Right lobe of liver (tissue), 6 donors: ENCODE results near the gene MFRP. TPM values are rescaled to one million over a fixed set of nuclear protein-coding genes. Genes with fewer than 3 reads are reported as not detected.

Source experiments
- ATAC-seq, 4 donors: fragments of 200-7000 bp; cut with Tn5 transposase; one replicate each; pipeline ENCODE4 v1.9.1; 2020; ENCODE audit warnings: mild to moderate bottlenecking in 4 of 4, moderate library complexity in 4 of 4
- DNase-seq, 3 donors: peaks; one replicate each; pipeline ENCODE4 v3.0.0-alpha.2; 2020
- H3K27ac ChIP-seq, 3 donors: fragments of 200-600 bp; one replicate each; pipeline ENCODE4 v1.8.0; 2022
- H3K27me3 ChIP-seq, 2 donors: fragments of 200-600 bp; one replicate each; pipeline ENCODE4 v1.8.0; 2022
- H3K36me3 ChIP-seq, 4 donors: fragments of 200-600 bp; sonication (generic) in 1 of 4; one replicate each; pipeline versions ENCODE4 v1.5.1 to v1.8.0; 2017 to 2022; ENCODE audit warnings: control low read depth in 1 of 4
- H3K4me1 ChIP-seq, 4 donors: fragments of 200-600 bp; sonication (generic) in 1 of 4; one replicate each; pipeline versions ENCODE4 v1.5.1 to v1.8.0; 2017 to 2022; ENCODE audit warnings: control low read depth in 1 of 4
- H3K4me3 ChIP-seq, 3 donors: fragments of 200-600 bp; one replicate each; pipeline ENCODE4 v1.8.0; 2022
- H3K9me3 ChIP-seq, 4 donors: fragments of 200-600 bp; sonication (generic) in 1 of 4; one replicate each; pipeline versions ENCODE4 v1.5.1 to v1.8.0; 2017 to 2022; ENCODE audit warnings: control low read depth in 1 of 4
- CTCF ChIP-seq, 4 donors: fragments of 200-600 bp in 3 of 4; fragments of 450-650 bp in 1 of 4; IDR thresholded peaks; one replicate each; pipeline versions ENCODE4 v1.5.1 to v1.8.0; 2016 to 2022; ENCODE audit warnings: antibody characterized with exemption in 4 of 4, mild to moderate bottlenecking in 2 of 4
- POLR2A ChIP-seq: fragments of 450-650 bp; IDR thresholded peaks from one replicate; pipeline ENCODE4 v1.6.1; 2017; ENCODE audit warnings: antibody characterized with exemption, mild to moderate bottlenecking
- WGBS: methylation state at CpG from one replicate; pipeline ENCODE4 v1.1.6; 2018; ENCODE audit warnings: low coverage, low lambda C conversion rate; ENCODE audit not compliant: insufficient coverage; ENCODE audit errors: missing lambda C conversion rate; 5-methylcytosine and 5-hydroxymethylcytosine counted together
- intact Hi-C, 2 donors: fragments of 100-400 bp; cut with DNase I; formaldehyde crosslinking; loops; one replicate each; pipeline versions ENCODE4 v1.11.2 to v1.14.1; 2022
- total RNA-seq, 6 experiments: library from RNA; depleted of rRNA in 2 of 6; stranded (reverse); fragments of >200 nt in 2 of 6; fragmentation: NEBNext Ultra II Directional in 3 of 6; extraction: Animal tissue kit (Norgen Biotek cat#: 25700) in 3 of 6; gene quantifications; one replicate each; pipeline versions ENCODE4 v1.1.0 to v1.2.4, GENCODE V29; 2016 to 2023
- donor health status: DM: no; HTN: yes; CAD: no.
- donor health status: DM: no; HTN: no; CAD: no.
- donor health status: DM: no; HTN: no; CAD: no.
- donor health status: DM: no; HTN: yes; CAD: no.
- donor health status: DM: no; HTN: yes; CAD: no.

The MFRP gene
- total RNA-seq, 6 experiments from 2014 or later = not detected

GRCh38 chr11:119345685-119346084 is 820 bp downstream of the MFRP start:
- ATAC-seq = no peak
- H3K27me3 ChIP-seq = no peaks in the 10 kb centered on the region
- TF ChIP-seq POLR2A = no peak
- no peak for TF ChIP-seq CTCF (IDR thresholded peaks at IDR 0.05)
- no peak overlapping the region for H3K4me3 ChIP-seq
- no peaks in the 10 kb centered on the region for H3K36me3 ChIP-seq
- no peak overlapping the region for H3K27ac ChIP-seq
- intact Hi-C loops = no loop called here
- 78% methylated on average over 10 of the region's 12 CpGs for WGBS
- peak in 1 of 3 donors; percentile 28 for DNase-seq
- H3K9me3 ChIP-seq = no peaks in the 10 kb centered on the region
- no peaks in the 10 kb centered on the region for H3K4me1 ChIP-seq

DNA sequence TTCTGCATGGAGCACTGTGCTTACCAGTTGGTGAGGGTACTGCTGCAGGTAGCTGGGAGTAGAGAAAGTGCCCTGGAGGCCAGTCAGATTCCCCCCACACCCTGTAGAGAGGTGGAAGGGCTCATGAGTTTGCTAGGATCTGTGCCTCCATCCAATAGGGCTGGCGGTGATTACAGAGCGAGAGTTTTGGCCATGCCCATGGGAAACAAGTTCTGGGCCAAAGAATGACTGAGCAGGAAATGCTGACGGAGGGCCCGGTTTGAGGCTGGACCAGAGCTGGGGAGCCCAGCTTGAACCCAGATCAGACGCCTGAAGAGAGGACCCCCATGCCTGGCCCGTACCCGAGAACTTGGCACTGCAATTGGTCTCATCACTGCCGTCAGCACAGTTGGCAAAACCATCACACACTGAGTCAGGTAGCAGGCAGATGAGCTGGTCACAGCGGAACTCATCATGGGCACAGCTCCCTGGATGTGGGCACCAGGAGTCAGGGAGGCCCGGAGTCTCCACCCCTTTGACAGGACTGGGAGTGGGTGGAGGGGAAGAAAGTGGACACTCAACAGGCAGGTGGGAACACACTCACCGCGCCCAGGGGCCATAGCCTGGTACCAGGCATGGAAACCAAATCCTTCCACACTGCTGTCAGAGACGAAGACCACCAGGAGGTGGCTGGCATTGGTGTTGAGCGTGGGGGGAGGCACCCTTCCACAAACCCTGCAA is 2.1 kb downstream of the MFRP start:
- DNase-seq = peak in 1 of 3 donors; percentile 33
- no peak overlapping the region for H3K4me3 ChIP-seq
- intact Hi-C loops = no loop called here
- TF ChIP-seq CTCF (IDR thresholded peaks at IDR 0.05) = no peak
- TF ChIP-seq POLR2A = no peak
- no peaks in the 10 kb centered on the region for H3K36me3 ChIP-seq
- peaks cover 0 to 9% (median 3%) of the 10 kb centered on the region in 4 donors for H3K4me1 ChIP-seq
- H3K27me3 ChIP-seq = no peaks in the 10 kb centered on the region
- no peak for ATAC-seq
- no peaks in the 10 kb centered on the region for H3K9me3 ChIP-seq
- WGBS = 72% methylated on average over 7 of the region's 14 CpGs
- H3K27ac ChIP-seq = no peak overlapping the region

- Histone ChIP-seq H3K4me1 (peaks cover 0 to 14% (median 7%) of the 10 kb centered on the region in 4 donors), H3K4me3 (no peak overlapping the region), H3K27ac (no peak overlapping the region), H3K9me3 (no peaks in the 10 kb centered on the region), H3K36me3 (no peaks in the 10 kb centered on the region), H3K27me3 (no peaks in the 10 kb centered on the region)
- no CpG with 5 or more reads among the region's 7 CpGs for WGBS
- TF ChIP-seq POLR2A = no peak
- no peak for TF ChIP-seq CTCF (IDR thresholded peaks at IDR 0.05)
- ATAC-seq (no peak), DNase-seq (no peak)
- intact Hi-C loops = no loop called here
These were observed 2.8 kb downstream of the MFRP start for GRCh38 chr11:119343726-119344125.

DNA sequence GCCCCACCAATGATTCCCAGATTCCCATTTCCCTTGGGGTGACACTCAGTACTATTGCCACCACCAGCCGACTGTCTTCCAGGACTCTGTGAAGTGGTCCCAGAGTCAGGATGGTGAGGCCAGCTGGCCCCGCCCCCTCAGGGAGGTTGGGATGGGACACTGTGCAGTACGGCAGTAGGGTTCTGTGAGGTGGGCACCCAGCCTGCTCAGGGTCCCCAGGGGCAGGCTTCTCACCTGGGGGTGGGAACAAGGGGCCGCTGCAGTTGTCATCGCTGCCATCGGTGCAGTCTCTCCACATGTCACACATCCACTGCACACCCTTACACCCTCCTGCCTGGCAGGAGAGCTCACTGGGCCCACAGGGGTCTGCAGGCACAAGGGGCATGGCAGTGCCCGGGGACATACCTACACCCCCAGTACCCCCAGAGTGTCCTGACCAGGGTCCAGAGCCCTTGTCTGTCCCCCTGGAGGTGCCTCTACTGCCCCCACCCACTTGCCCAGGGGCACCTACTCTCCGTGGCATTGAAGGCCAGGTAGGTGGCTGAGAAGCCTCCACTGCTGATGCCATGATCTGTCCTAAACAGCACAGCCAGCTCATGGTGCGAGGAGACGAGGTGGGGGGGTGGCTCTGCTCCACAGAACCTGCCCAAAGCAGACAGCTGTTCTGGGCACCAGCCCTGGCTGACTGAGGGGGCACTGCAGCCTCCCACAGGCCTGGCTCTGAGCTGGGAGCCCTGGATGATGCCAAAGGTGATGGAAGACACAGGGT is 4.0 kb downstream of the MFRP start:
- Histone ChIP-seq H3K9me3 (no peaks in the 10 kb centered on the region), H3K27ac (no peak overlapping the region), H3K4me1 (peaks cover 0 to 18% (median 7%) of the 10 kb centered on the region in 4 donors), H3K4me3 (no peak overlapping the region), H3K27me3 (no peaks in the 10 kb centered on the region), H3K36me3 (no peaks in the 10 kb centered on the region)
- no CpG with 5 or more reads among the region's 10 CpGs for WGBS
- ATAC-seq (no peak), DNase-seq (peak in 1 of 3 donors; percentile 37)
- intact Hi-C loops = no loop called here
- TF ChIP-seq POLR2A (no peak), CTCF (IDR thresholded peaks at IDR 0.05) (no peak)
